ENCODE results near the gene TLCD4.
"Not testable (repeated sequence)": the region's sequence is repeated elsewhere in the genome, so short reads cannot be mapped to it uniquely, and the experiment has no call there.

TLCD4 gene, protein sequence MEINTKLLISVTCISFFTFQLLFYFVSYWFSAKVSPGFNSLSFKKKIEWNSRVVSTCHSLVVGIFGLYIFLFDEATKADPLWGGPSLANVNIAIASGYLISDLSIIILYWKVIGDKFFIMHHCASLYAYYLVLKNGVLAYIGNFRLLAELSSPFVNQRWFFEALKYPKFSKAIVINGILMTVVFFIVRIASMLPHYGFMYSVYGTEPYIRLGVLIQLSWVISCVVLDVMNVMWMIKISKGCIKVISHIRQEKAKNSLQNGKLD

DNA sequence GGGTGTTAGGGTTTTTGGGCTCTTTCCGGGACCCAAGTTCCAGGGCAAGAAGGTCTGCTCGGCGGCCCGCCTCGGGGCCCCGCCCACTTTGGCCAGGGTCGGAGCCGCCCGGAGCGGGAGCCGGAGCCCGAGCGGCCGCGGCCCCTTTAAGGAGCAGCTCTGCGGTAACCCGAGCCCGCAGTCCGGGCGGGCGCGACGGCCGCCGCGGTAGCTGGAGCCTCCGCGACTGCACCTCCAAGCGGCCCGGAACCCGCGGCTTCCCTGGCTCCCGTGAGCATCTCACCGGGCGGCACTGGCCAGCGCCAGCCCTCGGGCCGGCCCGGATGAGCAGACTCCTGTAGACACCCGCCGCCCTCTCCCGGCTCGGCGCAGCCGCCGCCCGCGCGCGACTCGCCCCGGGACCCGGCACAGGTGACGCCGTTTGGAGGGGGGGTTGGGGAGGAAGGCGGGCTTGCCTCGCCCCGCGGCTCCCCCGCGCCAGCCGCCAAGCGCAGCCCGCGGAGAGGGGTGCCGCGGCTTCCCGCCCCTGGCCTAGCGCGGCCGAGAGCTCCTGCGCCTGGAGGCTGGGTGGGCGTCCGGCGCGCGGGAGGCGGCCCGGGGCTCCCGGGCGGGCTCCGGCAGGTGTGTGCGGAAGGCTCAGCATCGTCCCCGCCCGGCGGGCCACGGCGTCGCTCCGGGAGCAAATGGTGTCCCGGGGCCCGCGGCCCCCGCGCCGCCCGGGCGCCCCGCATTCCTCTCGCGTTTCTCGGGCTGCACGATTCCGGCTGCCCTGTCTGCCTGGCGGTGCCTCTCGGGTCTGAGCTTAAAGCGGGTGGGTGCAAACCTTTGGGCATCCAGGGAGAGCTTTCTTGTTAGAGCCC is at the start of gene TLCD4:
TSS of gene TLCD4 (plus strand) at position 149 of the 860 bp plus-strand sequence. CDS start 26,547 bp downstream, outside the sequence.
- no peak for DNase-seq

DNA sequence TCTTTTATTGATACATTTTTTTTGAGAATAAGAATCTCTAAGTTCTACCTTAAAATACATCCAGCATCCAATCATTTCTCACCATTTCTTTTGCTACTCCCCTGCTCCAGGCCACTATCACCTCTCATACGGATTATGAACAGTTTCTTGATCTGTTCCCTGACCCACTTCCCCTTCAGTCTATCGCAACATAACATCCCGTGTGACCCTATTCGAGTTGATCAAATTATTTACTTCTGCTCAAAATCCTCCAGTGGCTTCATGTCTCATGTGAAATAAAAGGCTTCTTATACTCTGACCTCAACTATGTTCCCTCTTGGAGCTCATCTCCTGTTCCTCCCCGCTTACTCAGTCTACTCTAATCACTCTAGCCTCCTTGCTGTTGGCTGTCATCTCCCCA is 49.6 kb upstream of the TLCD4 start:
- DNase-seq = peak; percentile 39

DNA sequence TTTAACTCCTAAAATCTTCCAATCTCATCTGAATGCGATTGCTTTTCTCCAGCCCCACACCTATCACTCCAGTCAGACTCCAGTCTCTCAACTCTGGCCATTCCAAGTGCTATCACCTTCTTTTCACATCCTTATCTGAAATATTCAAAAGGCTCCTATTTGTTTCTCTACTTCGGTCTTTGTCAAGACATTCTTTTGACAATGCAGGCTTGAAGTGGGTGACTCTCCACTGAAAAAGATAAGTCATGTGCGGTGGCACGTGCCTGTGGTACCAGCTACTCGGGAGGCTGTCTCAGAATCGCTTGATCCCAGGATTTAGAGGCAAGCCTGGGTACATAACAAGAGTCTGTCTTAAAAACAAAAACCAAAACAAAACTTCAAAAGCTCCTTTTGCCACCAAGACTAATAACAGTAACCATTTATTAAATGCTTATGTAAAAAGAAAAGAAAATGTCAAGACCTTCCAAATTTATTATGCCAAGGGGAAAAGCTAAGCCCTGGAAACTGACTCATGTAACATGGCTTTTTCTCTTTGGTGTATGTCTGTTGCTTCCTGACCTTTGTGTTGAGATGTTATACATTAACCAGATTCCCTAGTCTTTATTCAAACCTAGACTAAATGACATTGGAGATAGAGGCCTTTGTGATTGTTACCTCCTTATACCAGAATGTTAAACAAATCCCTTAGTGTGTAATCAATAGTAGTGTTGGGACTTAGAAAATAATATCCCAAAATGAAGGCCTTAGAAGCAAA is 48.0 kb upstream of the TLCD4 start:
- DNase-seq = no peak

DNA sequence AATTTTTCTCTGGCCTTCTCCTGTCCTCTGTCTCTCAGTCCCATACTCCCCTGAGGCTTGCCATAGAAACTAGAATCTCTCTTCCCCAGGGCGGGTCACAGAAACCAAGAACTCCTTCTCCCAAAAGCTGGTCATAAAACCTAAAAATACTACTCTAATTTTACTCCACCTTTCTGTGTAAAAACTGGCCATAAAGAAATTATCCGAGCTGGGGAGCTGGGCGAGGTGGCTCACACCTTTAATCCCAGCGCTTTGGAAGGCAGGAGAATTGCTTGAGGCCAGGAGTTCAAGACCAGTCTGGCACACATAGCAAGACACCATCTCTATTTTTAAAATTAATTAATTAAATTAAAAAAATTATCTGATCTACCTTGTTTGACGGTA is 47.5 kb upstream of the TLCD4 start:
- DNase-seq = no peak

DNA sequence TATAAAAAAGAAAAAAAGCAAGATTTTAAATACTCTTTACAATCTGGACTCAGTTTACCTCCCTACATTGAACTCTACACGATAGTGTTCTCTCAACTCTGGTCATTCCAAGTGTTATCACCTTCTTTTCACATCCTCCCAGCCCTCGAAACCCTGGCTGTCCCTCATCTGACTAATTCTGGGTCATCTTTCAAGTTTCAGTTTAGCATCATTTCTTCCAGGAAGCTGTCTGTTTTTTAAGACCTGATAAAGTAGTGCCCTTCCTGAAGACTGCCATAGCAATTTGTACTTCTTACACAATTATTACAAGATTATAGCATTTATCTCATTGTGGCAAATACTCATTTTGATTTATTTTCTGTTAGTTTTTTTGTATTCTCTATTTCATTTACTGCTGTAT is 45.6 kb upstream of the TLCD4 start:
- no peak for DNase-seq

DNA sequence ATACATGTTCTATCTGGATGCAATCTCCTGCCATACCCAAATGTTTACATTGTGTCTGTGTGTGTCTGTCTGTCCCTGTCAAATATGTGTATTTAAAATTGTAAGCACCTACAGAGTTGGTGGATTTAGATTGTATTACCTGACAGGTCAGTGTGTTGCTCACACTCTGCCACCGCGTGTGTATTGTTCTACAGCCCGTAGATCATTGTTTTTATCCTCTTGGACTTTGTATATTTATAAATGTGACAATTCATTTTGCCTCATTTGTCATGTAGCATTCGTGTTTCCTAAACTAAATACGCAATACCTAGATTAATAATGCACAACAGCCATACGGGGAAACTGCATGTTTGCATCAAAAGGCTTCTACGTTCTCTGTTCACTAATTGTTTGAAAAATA is 45.0 kb upstream of the TLCD4 start:
- DNase-seq = no peak

DNA sequence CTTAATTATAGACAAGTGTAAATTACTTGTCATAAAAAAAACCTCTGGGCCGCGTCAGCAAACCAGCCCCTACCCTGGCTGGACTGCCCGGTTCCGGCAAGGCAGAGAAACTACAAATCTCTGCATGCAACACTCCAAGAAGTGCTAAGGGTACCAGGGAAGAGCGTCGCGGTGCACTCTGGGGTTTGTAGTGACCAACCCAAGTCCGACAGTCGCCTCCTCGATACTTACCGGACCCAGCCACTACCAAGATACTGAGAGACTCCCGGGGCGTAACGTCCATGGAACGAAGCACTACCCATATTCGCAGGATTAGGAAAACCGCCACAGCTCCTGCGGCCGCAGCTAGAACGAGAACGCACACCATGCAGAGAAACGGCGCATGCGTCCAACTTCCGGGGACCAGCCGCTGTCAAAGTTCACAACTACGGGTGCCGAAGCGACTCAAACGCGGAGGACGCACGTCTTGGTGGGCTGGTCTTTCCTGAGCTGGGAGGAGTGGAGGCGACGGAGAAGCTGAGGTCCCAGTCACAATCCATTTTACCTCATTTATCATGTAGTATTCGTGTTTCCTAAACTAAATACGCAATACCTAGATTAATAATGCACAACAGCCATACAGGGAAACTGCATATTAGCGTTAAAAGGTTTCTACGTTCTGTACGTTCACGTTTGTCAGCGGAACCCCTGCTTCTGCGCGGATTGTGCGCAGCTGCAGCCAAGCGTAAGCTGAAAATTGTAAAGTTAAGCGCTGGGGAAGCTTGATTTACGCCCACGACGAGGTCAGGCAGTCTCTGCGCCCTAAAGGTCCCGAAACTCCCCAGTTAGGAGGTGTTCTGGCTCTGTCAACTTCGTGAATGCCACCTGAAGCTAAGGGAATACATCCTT is 44.4 kb upstream of the TLCD4 start, which contains the start of gene ALG14:
TSS of gene ALG14 (minus strand) at position 420 of the 888 bp plus-strand sequence. CDS start at position 367, 53 bp downstream.
- peak; percentile 90 for DNase-seq

DNA sequence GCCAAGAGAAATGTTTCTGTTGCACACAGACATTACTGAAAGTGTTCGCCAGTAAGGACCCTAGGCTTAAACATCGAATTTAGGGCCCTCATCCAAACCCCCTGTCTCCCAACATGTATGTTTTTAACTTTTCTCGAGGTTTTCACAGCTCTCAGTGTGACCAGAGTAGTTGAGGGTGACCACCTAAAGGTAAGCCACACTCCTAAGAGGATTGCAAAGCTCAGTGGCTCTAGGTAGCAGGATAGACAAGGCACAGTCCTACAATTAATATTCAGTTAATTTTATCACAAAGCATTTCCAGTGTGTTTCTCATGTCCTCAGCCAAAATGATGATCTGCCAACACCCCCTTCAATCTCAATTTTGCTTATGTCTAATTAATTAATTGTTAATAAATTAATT is 43.7 kb upstream of the TLCD4 start:
- DNase-seq = no peak

DNA sequence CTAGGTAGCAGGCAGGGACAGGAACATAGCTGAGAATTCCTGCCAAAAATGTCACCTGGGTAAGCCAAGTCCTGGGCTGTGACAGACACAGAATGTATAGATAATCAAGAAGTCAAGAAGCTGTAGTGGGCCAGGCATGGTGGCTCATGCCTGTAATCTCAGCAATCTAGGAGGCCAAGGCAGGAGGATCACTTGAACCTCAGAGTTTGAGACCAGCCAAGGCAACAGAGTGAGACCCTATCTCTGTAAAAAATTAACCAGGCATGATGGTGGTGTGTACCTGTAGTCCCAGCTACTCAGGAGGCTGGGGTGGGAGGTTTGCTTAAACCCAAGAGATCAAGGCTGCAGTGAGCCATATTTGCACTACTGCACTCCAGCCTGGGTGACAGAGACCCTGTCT is 41.1 kb upstream of the TLCD4 start:
- DNase-seq = no peak

DNA sequence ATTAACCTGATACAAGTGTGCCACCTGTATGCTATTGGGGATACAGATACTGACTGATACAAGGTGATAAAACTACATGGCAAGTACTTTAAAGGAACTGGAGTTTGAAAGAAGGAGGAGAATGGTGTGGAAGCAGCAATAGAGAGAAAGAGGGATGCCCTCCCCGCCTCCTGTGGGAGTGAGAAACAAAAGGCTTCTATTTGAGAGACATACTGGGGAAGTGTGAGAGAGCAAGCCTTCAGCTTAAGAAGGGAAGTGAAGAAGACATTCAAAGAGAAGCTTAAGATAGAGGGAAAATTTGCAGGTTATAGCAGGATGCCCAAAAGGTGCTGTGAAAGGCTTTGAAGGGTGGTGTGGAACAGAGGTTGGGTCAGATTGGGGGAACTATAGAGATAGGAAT is 36.7 kb upstream of the TLCD4 start:
- no peak for DNase-seq

DNA sequence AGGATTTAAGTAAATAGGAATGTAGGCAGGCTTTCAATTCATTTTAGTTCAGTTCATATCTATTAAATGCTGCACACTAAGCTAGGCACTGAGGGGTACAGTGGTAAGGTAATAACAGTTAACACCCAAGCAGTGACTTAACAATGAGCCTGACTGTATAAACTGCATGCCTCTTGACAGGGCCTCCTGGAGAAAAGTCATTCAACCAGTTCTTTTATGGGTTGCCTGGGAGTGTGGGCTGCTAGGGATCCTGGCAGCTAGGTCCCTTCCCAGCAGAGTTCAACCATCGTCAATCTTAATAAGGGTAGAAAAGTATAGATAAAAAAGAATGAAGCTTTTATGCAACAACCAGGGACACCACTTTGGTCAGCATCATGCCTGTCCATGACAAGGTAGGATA is 36.3 kb upstream of the TLCD4 start:
- no peak for DNase-seq

DNA sequence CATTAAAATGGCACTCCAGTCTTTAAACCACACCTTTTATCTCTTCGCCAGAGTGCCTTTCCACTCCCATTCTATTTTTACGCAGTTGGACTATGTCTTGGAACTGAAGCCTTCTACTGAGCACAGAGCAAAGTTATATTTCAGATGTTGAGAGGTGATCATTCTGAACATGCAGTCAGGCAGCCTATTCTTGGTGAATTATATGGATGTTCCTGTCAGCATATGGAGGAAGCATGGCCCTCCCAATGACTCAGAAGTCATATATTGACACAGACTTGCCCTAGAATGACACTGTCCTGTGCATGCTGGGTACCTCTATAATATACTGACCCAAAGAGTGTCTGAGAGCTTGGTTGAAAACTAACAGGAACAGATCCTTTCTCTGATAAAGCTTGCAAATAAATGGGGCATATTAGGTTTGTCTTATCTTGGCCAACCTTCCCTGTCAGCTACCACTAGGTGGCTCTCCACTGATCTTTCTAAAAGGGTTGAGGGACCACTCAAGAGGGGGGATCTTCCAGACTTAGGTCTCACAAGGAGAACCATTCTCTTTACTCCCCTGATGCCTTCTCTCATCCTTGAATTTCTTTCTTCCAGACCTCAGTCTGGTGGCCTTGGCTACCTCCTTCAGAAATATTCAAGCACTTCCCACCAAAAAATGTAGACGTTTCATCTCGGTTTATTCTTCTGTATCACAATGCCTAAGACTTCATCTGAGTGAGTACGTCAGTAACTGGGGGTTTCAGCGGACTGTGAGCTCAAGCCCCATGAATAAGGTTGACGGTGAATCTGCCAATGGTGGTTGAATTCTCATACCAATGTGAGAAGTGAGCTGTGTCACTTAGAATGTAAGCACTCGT is 32.6 kb upstream of the TLCD4 start:
- peak; percentile 20 for DNase-seq

DNA sequence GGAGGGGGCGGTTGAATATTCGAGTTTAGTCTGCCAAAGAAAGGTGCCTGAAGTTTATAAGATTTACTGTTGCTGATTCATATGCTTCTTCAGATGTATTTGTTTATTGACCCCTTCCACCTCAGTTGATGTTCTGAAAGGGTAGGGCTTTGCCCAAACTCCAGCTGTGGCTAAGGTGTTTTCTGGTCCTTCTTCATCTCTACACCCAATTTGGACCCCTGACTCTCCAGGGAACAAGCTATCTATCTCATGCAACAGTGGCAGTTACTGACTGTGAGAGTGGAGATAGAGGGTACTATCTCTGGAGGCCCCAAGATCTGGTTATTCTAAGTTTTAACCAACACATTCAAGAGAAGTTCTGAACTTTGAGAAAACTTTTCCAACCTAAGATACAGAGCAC is 31.8 kb upstream of the TLCD4 start:
- DNase-seq = no peak

DNA sequence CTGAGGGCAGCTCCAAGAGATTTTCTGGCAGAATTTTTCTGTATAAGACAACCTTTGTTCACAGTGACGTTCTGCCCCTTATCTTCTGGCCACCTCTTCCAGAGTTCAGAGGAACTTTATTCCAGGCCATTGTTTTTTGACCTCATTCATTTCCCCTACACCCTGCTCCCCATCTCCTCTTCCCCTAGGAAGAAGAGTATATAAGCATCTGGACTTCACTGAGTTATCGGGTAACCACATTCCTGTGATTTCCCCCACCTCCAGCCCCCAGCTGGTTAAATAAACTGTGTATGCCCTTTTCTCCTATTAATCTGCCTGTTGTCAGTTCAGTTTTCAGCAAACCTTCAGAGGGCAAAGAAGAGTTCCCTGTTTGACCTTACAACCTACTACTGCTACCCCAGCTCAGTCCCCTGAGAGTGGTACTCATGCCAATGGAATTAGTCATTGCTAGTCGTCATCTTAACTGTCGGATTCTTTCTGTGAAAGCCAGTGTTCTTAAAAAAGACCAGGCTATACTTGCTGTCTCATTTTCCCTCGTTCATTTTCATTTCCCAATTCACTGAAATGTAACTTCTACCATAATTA is 30.1 kb upstream of the TLCD4 start:
- peak; percentile 83 for DNase-seq

DNA sequence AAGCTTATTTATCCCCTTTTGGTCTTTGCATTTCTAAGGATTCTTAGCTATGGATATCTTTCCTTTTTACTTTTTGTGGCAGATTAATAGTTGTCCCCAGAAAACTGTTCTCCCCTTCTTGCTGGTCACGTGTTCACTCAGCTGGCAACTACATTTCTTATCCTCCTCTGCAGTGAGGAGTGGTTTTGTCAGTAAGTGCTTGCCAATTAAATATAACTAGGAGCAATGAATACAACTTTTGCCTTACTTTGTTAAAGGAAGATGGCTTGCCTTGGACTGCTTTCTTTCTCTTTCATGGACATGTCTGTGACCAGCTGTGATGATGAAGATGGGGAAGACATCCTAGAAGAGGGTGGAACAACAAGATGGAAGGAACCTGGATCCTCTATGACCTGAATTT is 28.9 kb upstream of the TLCD4 start:
- no peak for DNase-seq

DNA sequence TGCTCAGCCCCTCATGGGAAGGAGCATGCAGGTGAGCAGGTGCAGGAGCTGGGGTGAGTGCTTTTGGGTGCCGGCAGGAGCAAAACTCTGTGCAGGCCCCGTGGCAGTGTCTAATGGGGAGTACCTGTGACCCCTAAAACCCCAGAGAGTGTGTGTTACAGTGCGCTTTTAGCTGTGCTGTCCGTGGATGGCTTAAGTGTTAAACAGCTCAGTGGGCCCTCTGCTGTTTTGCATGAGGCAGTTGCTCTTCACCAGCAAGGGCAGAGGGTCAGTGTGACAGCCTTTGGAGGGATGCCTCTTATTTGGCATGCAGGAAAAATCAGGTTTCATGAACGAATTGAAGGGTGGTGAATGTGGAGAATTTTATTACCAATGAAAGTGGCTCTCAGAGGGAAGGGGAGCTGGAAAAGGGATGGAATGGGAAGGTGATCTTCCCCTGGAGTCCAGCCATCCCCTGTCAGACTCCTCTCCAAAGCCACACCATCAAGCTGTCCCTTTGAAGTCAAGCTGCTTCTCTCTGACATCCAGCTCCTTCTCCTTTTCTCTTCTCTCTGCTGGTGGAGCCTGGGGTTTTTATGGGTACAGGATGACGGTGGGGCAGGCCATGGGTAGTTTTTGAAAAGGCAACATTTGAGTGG is 27.4 kb upstream of the TLCD4 start:
- DNase-seq = no peak

DNA sequence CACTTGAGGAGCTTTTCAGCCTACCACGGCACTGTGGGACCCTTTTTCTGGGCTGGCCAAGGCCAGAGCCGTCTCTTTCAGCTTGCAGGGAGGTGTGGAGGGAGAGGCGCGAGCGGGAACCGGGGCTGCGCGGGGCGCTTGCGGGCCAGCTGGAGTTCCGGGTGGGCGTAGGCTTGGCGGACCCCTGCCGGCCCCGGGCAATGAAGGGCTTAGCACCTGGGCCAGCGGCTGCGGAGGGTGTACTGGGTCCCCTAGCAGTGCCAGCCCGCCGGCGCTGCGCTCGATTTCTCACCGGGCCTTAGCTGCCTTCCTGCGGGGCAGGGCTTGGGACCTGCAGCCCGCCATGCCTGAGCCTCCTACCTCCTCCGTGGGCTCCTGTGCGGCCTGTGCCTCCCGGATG is 25.9 kb upstream of the TLCD4 start:
- not testable (repeated sequence) for DNase-seq

DNA sequence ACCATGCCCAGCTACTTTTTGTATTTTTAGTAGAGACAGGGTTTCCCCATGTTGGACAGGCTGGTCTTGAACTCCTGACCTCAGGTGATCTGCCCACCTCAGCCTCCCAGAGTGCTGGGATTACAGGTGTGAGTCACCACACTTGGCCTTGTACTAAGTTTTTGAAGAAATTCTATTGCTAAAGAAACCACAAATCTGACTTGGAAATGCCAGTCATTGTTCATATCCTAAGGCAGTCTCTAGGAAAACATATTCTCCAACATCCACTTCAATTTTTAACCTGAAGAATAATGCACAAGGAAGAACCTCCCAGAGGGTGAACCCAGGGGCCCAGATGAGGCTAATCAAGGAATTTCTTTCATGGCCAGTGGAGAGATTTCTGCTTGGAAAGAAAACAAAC is 24.3 kb upstream of the TLCD4 start:
- not testable (repeated sequence) for DNase-seq

DNA sequence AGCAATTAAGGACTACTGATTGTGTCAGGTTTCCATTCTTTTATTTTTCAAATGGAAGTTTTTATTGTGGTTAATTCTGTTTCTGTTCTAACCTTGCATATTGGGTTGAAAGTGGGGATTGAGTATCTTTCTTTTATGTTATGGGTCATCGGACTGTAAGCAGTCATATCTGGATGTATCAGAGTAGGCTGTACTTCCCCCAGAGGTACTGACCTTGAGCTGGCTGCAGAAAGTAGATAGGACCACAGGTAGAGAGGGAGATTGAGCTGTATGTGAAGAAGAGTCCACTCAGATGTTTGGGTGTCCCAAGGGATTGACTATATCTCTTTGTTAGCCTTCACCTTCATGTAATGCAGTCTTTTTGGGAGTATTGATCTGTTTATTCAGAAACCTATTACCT is 23.9 kb upstream of the TLCD4 start:
- DNase-seq = no peak

DNA sequence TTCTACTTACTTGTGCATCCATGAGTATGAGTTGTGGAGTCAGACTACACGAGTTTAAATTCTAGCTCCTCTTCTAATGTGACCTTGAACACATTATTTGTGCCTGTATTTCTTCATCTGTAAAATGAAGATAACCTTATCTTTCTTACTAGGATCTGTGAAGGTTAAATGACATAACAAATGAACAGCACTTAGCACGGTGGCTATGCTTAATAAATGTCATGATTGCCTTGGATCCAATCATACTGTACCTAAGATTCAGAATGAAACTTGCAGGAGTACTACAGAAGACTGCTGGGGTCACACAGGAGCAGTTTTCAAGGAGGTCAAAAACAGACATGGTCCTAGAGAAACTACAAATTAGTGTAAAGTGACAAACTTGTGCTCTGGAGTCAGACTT is 22.2 kb upstream of the TLCD4 start:
- DNase-seq = no peak

DNA sequence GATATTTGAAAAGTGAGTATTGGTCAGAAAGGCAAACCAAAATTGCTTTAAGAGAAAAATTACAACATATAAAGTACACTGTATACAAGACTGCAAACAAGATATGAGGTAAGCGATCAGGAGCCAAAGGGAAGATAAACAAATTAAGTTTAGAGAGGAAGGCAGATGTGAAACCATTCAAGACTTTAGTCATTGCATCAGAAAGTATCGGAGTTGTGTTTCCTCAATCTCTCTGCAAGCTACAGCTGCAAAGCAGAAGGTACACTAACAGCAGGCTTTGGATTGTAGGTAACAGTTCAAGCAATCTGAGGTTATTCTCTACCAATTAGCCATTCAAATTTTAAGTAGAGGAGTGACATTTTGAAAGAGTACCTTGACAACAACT is 21.3 kb upstream of the TLCD4 start:
- DNase-seq = peak; percentile 92
